ENCODE measurements around the gene DDAH1. TPM values are rescaled to one million over a fixed set of nuclear protein-coding genes. Genes with fewer than 3 reads are reported as not detected.

Gene DDAH1
- total RNA-seq, 1 experiment from 2014 or later, result 36.3 TPM

- Histone ChIP-seq H3K14ac (ENCODE audit: insufficient read depth, low read length) (no peak overlapping the region), H3K9ac (ENCODE audit: extremely low read depth, insufficient read length, low read length) (no peak overlapping the region), H3K56ac (ENCODE audit: insufficient read length, low read depth, low read length) (no peak overlapping the region), H3K23me2 (ENCODE audit: insufficient read length, low read depth, low read length, poor library complexity, severe bottlenecking) (no peaks in the 10 kb centered on the region), H2BK5ac (ENCODE audit: insufficient read length, low read length) (no peak overlapping the region), H3K18ac (ENCODE audit: insufficient read length, low read depth, low read length) (no peak overlapping the region), H2BK20ac (ENCODE audit: low read depth, low read length, poor library complexity, severe bottlenecking) (no peak overlapping the region), H3K4me1 (ENCODE audit: insufficient read depth, low read length) (peaks cover 4% of the 10 kb centered on the region; the same call in 1 of the 2 replicates), H3K79me1 (ENCODE audit: insufficient read depth, low read depth, low read length, poor library complexity, severe bottlenecking) (no peaks in the 10 kb centered on the region), H3T11ph (ENCODE audit: low read length) (no peak overlapping the region), H3K9me3 (ENCODE audit: control insufficient read depth, low read depth, low read length) (no peaks in the 10 kb centered on the region), H3K27ac (ENCODE audit: insufficient read length, low read depth, low read length) (no peak overlapping the region), H4K91ac (ENCODE audit: insufficient read length, low read depth, low read length) (no peak overlapping the region), H2AK5ac (ENCODE audit: insufficient read length, low read length) (no peak overlapping the region), H2BK120ac (ENCODE audit: low read depth, low read length, poor library complexity, severe bottlenecking) (no peak overlapping the region), H3K79me2 (ENCODE audit: insufficient read depth, low read length) (no peaks in the 10 kb centered on the region; the same call in 1 of the 2 replicates), H2BK15ac (ENCODE audit: low read depth, low read length) (no peak overlapping the region), H3K4me2 (ENCODE audit: insufficient read depth, insufficient read length, low read length) (no peak overlapping the region), H3K27me3 (ENCODE audit: insufficient read depth, low read length) (no peaks in the 10 kb centered on the region), H2AFZ (ENCODE audit: low read length) (no peak overlapping the region), H4K5ac (ENCODE audit: insufficient read length, low read depth, low read length) (no peak overlapping the region), H3K4ac (ENCODE audit: low read depth, low read length) (no peak overlapping the region), H4K20me1 (ENCODE audit: control insufficient read depth, insufficient read depth, insufficient read length) (no peaks in the 10 kb centered on the region), H3K23ac (ENCODE audit: insufficient read length, low read depth, low read length) (no peak overlapping the region), H2BK12ac (ENCODE audit: insufficient read length, low read depth, low read length) (no peak overlapping the region), H4K8ac (replicated peaks; ENCODE audit: insufficient read length, low read depth, low read length) (no peak overlapping the region)
- peaks cover 13 to 23% of the 10 kb centered on the region in 2 experiments for H3K9me3 Mint-ChIP-seq
- no peak for DNase-seq
- no CpG with 5 or more reads among the region's 3 CpGs for WGBS (ENCODE audit: extremely low coverage, insufficient read length, low lambda C conversion rate)
- no peak overlapping the region for H3K4me3 Mint-ChIP-seq
- no peak for TF ChIP-seq CTCF (conservative IDR thresholded peaks at IDR 0.05)
- H3K27me3 Mint-ChIP-seq (ENCODE audit: low read depth), result no peaks in the 10 kb centered on the region
- H3K4me1 Mint-ChIP-seq, result peaks cover 13% of the 10 kb centered on the region in 2 experiments
- peaks cover 5 to 12% (median 7%) of the 10 kb centered on the region in 3 experiments for H3K36me3 Mint-ChIP-seq (ENCODE audit: insufficient read depth in 1 of 3, low read depth in 3 of 3)
- H3K27ac Mint-ChIP-seq, result no peak overlapping the region
Observed at GRCh38 chr1:85417876-85418275, 47.1 kb downstream of the DDAH1 start.

Data from H9 (cell line).